NCI-H128 (cell line): ENCODE results near the gene TFCP2L1.
"Not testable (repeated sequence)": the region's sequence is repeated elsewhere in the genome, so short reads cannot be mapped to it uniquely, and the experiment has no call there.

Experiments used
- DNase-seq: peaks from one replicate; lab custom pipeline; 2025; ENCODE audit not compliant: unreplicated experiment; lab: John Stamatoyannopoulos, UW

TFCP2L1 gene

DNA sequence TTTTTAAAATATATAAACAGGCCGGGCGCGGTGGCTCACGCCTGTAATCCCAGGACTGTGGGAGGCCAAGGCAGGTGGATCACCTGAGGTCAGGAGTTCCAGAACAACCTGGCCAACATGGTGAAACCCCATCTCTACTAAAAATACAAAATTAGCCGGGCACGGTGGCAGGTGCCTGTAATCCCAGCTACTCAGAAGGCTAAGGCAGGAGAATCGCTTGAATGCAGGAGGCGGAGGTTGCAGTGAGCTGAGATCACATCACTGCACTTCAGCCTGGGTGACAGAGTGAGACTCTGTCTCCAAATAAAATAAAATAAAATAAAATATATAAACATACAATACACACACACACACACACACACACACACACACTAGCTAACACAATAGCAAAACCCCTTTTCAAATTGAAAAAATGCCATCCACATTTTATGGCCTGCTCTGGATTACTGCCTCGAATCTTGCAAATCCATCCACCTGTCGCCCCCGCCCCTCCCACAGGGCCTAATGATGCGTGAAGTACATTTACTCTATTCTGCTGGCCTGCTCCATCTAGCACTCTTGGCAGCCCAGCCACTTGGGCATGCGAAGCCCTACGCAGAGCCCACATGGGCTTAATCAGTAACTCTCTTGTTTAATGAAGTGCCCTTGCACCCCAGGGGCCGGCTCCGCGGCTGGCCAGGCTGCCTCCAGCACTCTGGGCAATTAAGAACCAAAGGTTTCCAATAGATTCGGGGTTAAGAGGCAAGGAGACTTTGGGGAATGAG lies 57.4 kb downstream of the TFCP2L1 start:
- peak; percentile 79 for DNase-seq

DNA sequence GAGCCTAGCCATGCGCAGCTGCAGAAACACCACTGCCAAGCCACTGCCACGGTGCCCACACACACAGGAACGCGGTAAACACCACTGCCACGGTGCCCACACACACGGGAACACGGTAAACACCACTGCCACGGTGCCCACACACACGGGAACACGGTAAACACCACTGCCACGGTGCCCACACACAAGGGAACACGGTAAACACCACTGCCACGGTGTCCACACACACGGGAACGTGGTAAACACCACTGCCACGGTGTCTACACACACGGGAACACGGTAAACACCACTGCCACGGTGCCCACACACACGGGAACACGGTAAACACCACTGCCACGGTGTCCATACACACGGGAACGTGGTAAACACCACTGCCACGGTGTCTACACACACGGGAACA lies 59.3 kb downstream of the TFCP2L1 start:
- DNase-seq = not testable (repeated sequence)

DNA sequence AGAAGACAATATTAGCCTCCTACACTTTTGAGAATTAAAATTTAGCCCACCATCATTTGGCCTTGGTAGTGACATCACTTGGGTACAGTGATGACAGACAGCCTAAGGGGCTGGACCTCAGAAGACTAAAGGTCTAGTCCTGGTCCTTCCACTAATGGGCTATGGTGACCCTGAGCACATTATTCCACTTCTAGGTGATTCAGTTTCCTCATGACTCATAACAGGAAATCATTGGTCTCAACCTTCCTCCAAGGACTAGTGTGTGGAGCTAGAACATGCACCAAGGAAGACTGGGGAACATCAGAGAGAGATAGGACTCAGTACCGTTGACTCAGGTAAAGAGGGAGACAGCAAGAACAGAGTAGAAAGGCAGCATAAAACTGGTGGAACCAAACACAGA lies 64.0 kb downstream of the TFCP2L1 start:
- DNase-seq = no peak

DNA sequence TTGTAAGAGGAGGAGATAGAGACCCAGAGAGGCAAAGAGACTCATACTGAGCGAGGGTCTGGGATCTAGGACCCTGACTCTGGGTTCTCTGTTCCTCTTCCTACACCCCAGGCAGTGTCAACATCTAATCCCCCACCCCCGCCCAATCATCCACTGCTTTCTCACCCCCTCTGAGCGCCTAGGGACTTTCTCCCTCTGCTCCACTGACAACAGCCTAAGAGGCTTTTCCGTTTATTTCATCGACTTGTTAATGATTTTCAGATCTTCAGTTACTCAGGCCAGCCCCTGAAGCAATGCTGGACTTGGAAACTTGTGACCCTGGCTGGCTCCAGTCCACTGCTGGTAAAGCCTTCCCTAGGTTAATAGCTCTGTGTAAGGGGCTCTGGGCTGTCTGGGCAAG lies 65.1 kb downstream of the TFCP2L1 start:
- no peak for DNase-seq

DNA sequence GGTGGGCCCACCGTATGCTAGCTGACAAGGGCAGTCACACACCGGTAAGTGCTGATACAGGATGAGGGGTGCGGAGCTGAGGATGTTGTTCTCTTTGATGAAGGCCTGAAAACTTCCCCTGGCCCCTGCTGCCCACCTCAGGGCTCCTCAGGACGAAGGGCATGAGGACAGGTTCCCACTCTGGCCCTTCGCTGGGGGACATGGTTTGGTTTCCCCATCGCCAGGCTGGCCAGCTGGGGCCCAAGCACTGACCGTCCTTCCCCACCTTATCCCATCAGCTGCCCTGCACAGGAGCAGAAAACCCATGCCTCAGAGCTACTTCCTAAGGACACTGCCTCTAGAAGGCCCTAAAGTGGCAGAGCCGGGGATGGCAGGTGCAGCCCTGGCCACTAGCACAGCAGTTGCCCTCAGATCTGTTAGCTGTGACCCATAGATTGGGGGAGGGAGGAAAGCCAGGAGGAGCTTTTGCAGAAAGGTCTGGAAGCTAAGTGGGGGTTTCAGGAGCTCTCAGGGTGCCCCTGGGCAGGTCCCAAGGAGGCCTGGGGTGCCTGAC lies 66.5 kb downstream of the TFCP2L1 start:
- DNase-seq = no peak

DNA sequence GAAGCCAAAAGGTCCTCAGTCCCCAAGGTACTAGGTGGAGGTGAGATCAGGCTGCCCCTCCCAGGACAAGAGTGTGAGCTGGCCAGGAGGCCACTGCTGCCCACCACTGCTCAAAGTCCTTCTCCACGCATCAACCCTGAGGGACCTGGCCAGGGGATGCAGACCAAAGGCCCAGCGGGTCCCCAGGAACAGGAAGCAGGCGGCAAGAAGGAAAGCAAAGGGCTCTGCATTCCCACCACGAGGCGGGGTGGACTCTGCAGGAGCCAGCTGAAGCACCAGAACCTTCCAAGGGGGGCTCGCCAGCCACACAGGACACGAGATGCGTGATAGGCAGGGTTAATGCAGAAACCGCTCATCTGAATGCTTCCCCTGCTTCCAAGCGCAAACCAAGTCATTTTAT lies 67.4 kb downstream of the TFCP2L1 start:
- DNase-seq = no peak

DNA sequence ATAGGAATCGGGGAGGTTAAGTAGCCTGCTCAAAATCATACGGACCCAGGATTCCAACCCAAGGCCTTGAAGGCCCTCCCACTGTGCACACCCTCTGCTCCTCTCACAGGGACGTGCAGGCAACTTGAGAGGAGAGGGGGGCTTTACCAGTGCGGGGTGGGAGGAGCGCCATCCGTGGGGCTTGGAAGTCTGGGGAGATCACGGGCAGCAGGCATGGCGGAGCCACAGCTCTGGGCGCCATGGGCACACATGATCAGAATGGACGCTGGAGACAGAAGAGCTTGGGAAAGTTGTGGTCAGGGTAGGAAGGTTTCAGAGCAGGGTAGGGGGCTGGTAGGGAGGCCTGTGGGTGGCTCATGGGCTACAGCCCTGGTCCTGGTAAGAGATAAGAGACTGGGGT lies 70.7 kb downstream of the TFCP2L1 start:
- DNase-seq = no peak

DNA sequence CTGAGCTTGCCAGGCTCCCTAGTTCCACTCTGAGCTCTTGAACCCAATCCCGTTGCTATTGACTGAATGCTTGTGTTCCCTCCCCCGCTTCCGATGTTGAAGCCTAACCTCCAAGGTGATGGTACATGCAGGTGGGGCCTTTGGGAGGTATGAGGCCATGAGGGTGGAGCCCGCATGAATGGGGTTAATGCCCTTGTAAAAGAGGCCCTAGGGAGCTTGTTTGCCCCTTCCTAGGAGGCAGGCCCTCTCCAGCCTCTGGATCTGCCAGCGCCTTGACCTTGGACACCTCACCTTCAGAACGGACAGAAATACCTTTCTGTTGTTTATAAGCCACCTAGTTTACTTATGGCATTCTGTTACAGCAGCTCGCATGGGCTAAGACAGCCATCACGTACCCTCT lies 71.6 kb downstream of the TFCP2L1 start:
- no peak for DNase-seq

DNA sequence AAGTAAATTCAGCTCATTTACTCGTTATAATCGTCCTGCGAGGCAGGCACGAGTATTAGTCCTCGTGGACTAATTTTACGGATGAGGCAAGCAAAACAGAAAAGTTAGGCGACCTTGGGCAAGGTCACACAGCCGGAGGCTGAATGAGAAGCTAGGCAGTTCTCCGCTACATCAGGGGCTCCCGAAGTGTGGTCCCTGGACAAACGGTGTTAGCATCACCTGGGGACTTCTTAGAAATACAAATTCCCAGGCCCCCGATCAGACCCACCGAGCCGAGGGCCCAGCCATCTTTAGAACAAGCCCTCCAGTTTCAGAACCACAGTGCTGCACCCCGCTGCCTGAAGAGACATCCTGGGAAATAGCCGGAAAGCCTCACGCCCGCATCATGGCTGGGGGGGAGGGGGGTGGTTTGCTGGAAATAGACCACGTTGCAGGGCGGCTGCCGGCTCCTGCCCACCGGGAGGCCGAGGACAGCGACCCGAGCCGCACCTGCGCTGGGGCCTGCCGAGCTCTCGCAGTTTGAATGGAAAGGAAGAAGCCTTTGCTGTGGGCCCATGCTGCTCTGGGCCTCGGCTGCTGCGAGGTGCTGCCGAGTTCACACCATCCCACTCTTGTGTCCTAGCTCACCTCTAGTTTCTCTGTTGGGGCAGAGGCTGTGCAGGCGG lies 72.2 kb downstream of the TFCP2L1 start:
- DNase-seq = no peak

DNA sequence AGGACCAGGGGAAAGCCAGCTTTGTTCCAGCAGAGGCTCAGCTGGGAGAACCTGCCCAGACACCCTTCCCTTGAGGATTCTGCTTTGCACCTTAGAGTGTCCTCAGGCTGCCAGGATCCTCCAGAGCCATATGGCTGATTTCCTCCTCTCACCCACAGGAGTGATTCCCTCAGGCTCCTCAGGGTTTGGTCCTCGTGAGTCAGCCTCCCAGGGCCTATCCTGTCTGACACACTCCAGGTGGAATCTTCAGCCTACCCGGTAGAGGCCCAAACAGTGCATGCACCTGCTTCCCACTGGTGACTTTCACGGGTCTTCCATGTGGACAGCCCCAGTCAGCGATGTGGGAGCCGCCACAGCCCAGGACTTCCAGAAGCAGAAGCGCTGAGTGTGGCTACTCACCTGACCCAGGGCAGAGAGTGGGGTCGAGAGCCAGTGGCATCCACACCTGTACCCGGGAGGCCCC lies 73.3 kb downstream of the TFCP2L1 start:
- DNase-seq = no peak

DNA sequence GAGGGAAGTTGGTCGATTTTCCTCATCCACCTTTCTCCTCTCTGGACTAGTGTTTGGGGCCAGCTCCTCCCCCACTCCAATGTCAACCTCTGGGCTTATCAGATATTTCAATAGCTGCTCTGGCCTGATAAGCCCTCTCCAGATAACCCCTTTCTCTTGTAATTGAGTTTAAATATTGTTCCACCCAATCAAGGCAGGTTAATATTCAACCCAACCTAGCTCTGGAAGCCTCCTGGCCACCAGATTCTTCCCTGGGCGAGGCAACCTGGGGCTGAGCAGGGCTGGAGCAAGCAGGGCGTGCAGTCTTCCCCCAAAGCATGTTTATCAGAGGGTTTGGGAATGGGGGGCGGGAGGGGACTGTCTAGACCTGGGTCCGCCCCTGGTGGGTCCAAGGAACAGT lies 73.8 kb downstream of the TFCP2L1 start:
- no peak for DNase-seq

DNA sequence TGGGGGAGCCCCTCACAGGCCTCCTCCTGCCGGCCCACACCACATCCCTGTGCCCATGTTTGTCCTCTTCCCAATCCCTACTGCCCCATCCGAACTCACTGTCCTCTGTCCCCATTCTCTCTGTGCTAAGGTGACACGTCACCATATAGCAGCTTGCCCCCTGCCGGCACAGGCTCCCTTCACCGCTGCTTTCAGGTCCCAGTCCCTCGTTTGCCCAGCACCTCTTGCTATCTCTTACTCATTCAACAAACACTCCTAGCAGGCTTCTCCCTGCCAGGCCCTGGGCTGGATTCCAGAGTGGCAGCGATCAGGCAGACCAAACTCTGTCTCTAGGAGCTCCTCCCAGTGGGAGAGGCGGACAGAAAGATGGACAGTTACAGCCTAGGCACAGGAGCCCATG lies 74.3 kb downstream of the TFCP2L1 start:
- DNase-seq = no peak

DNA sequence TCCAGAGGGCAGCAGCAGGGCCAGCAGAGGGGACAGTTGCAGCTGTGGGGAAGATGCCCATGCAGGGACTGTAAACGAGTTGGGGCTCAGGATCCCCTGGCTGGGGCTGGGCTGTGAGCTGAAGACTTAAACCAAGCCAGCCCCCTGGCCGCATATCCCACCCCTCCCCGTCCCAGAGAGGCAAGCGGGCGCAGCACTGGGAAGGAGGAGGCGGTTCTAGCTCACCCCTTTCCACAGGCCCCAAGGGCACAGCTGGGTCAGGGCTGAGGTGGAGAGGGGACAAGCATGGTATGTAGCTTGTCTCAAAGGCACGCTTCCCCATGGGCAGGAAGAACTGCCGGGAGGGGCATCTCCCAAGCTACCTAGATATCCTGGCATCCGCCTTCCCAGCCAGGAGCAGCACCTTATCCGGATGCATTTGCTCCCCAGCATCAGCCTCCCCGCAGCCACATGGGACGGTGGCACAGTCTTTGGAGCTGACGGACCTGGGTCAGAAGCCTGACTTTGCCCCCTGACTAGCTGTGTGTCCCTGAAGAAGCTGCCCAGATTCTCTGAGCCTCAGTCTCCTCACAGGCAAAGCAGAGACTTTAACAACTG lies 75.9 kb downstream of the TFCP2L1 start:
- no peak for DNase-seq

DNA sequence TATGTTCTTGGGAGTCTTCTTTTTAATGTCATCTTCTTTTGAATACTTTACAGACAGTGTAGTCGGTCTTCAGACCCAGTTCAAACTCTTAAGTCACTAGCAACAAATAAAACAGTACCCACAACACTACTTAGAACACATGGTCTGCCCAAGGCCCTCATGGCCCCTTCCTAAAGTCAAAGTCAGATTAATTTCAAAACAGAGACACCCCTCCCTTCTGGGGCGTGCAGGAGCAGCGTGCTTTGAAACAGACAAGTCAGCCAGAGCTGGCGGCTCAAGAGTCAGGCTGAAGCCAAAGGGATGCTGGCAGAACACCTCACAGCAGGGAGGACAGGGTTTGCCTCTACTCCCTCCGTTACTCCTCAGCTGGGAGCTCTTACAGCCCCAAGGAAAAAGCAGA lies 77.5 kb downstream of the TFCP2L1 start:
- no peak for DNase-seq

DNA sequence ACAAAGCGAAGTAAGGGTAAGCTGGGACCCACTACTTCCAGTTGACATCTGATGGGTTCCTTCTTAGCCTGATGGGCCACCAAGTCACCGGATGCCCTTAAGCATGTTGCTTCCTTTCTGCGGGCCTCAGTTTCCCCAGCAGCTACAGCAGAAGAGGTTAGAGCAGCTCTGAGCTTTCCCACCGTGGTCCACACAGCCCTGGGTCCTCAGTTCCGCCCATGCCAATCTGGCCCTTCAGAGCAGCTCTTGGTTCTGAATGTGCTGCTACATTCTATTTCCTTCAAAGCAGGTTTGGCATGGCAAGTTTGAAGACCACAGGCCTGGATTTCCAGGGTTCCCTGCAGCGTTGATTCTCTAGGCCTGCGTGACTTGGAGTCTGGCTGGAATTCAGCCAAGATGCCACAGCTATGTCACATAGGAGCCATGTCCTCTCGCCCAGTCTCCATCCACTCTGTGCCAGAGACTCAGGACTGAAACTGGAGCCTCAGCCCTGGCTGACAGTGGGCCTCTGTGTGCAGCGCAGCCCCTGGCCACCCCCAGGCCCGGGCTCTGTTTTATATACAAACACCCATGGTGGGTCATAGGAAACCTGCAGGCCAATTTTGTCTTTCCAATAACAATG lies 79.6 kb downstream of the TFCP2L1 start:
- DNase-seq = no peak

DNA sequence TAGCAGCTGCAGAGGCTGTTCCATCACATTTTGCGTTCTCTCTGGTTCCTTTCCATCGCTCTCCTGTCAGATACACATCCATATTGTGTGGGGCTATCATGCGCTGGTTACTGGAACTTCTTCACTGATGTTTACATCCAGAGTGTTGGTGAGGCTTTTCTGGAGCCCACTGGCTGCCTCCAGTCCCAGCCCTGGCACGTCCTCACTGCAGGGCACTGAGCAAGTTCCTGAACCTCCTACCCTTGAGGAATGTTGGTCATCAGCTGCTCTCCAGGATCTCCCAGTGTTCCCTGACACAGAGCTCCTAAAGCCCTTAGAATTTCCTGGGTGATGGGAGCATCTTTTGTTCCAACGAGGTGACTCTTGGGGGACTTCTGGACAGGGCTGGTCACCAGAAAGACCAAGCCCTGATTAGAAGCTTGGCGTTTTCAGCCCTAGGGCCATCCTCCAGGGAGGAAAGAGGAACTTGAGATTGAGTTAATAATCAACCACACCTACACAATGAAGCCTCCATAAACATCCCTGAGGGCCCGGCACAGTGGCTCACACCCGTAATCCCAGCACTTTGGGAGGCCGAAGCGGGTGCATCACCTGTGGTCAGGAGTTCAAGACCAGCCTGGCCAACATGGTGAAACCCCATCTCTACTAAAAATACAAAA lies 81.3 kb downstream of the TFCP2L1 start:
- DNase-seq = no peak

DNA sequence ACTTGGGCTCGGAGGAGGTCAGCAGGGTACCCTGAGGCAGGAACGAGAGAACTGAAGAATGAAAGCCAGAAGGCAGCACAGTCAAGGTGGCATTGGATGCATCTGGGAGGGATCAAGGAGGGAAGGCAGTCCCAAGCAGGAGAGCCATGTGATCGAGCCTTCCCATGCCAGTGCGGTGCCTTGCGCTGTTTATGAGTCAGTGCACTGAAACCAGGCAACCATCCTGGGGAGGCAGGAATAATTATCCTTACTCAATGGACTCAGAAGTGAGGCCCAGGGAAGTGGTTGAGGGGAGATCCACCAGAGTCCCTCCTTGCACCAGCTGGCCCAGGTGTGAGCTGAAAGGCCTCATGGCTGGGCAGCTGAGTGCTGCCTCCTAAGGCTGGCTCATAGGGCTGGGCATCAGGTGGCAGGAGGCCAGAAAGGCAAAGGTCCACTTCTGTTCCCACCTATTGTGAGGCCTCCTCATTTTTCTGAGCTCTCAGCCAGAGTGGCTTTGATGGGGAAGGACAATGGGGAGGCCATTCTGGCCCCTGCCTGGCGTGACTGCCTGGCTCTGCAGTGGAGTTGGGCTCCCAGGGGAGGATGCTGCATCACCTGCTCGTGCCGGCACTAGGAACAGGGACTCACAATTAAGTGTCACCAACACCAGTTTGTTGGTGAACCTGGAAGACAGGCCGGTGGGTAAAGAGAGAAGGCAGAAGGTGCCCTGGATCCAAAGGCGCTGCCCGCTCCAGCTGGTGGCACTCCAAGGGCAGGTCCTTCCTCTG lies 82.3 kb downstream of the TFCP2L1 start:
- no peak for DNase-seq

DNA sequence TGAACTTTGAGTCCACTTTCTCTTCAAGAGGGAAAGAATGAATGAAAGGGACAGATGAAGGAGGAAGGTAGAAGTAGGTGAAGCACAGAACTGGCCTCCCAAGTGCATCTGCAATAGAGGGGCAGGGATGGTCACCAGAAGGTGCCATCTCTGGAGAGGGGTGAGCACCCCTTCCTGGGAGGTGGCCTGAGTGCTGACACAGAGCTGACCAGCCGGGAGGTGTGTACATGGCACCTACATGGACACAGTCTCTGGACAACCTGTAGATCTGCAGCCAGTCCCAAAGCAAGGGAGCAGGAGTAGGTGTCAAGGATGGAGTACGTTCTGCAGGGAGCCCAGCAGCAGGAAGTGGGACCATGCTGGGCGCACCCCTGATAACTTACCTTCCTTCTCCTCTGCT lies 83.2 kb downstream of the TFCP2L1 start:
- no peak for DNase-seq

DNA sequence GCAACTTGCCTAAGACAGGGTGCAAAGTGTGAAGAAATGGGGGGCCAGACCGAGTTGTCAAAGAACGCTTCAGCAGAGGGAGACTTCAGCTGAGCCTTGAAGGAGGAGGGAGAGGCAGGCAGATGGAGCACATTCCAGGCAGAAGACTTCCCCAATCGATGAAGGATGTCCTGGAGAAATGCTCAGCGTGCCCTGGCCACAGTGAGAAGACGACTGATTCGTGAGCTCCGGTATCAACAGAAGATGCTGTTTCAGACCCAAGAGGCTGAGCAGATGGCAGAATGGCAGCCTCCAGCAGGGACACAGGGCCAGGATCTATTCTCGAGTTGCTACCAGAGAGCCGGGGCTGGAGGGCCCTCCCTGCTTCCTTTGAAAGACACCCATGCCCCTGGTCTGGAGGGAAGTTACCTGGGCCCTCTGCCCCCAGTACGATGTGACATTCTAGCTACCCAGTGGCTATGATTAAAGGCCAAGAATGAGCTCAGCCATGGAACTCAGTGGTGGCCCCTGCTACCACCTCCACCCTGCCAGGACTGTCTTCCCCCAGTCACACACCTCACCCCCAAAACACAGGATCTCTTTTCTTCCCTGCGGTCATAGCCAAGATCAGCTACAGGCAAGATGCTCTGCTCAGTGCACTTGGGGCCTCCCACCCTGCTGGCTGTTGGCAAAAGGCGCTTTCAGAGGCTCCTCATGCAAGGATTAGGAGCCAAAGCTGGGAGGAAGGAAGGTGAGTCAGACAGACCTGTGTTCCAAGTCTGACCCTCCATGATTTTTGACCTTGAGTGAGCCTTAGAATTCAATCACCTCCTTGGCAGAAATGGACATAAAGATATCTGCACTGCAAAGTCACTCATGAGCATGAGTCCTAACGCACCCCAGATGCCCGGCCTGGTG lies 84.3 kb downstream of the TFCP2L1 start:
- no peak for DNase-seq
